ENCODE measurements around the gene ASIC2.

Gene ASIC2

GRCh38 chr17:33152783-33153182 is 140.3 kb downstream of the ASIC2 start:
- DNase-seq (ENCODE audit: low read depth): no peak

- DNase-seq (ENCODE audit: low read depth): no peak
These were observed 141.5 kb downstream of the ASIC2 start for GRCh38 chr17:33151565-33151964.

- DNase-seq (ENCODE audit: low read depth): no peak
These were observed 147.2 kb downstream of the ASIC2 start for GRCh38 chr17:33145941-33146340.

GRCh38 chr17:33144837-33145236 is 148.3 kb downstream of the ASIC2 start:
- no peak for DNase-seq (ENCODE audit: low read depth)

GRCh38 chr17:33142705-33143299 is 150.3 kb downstream of the ASIC2 start:
- DNase-seq (ENCODE audit: low read depth): no peak

- DNase-seq (ENCODE audit: low read depth): no peak
These were observed 152.5 kb downstream of the ASIC2 start for GRCh38 chr17:33140413-33141099.

GRCh38 chr17:33138627-33139026 is 154.5 kb downstream of the ASIC2 start:
- DNase-seq (ENCODE audit: low read depth): no peak

GRCh38 chr17:33137426-33137825 is 155.7 kb downstream of the ASIC2 start:
- DNase-seq (ENCODE audit: low read depth): no peak

GRCh38 chr17:33135691-33136090 is 157.4 kb downstream of the ASIC2 start:
- DNase-seq (ENCODE audit: low read depth): no peak

GRCh38 chr17:33131620-33132019 is 161.5 kb downstream of the ASIC2 start:
- DNase-seq (ENCODE audit: low read depth): no peak

- no peak for DNase-seq (ENCODE audit: low read depth)
These were observed 165.4 kb downstream of the ASIC2 start for GRCh38 chr17:33127706-33128105.

GRCh38 chr17:33126086-33126485 is 167.0 kb downstream of the ASIC2 start:
- DNase-seq (ENCODE audit: low read depth): no peak

- DNase-seq (ENCODE audit: low read depth): no peak
These were observed 167.5 kb downstream of the ASIC2 start for GRCh38 chr17:33125552-33125950.

- no peak for DNase-seq (ENCODE audit: low read depth)
These were observed 168.1 kb downstream of the ASIC2 start for GRCh38 chr17:33124871-33125551.

GRCh38 chr17:33124185-33124584 is 168.9 kb downstream of the ASIC2 start:
- no peak for DNase-seq (ENCODE audit: low read depth)

- no peak for DNase-seq (ENCODE audit: low read depth)
These were observed 171.3 kb downstream of the ASIC2 start for GRCh38 chr17:33121756-33122155.

- DNase-seq (ENCODE audit: low read depth): no peak
These were observed 171.8 kb downstream of the ASIC2 start for GRCh38 chr17:33121272-33121671.

- no peak for DNase-seq (ENCODE audit: low read depth)
These were observed 173.0 kb downstream of the ASIC2 start for GRCh38 chr17:33120103-33120502.

GRCh38 chr17:33118391-33119075 is 174.6 kb downstream of the ASIC2 start:
- DNase-seq (ENCODE audit: low read depth): no peak

GRCh38 chr17:33116021-33116551 is 177.0 kb downstream of the ASIC2 start:
- DNase-seq (ENCODE audit: low read depth): no peak

GRCh38 chr17:33115366-33115765 is 177.7 kb downstream of the ASIC2 start:
- no peak for DNase-seq (ENCODE audit: low read depth)

- no peak for DNase-seq (ENCODE audit: low read depth)
These were observed 179.1 kb downstream of the ASIC2 start for GRCh38 chr17:33113991-33114370.
